GM23338 (cell line): ENCODE results near the gene MRPS27. TPM values are rescaled to one million over a fixed set of nuclear protein-coding genes. Genes with fewer than 3 reads are reported as not detected.
A peak's percentile ranks its signal among the peaks of the same experiment; 100 is the strongest.

Experiments
- ATAC-seq: fragments of 200-7000 bp; cut with Tn5 transposase; 3 replicates; pipeline ENCODE4 v1.9.1; 2020
- DNase-seq: peaks from one replicate; pipeline ENCODE4 v3.0.0-alpha.2; 2015; ENCODE audit warnings: low spot score
- H2AFZ ChIP-seq: fragments of 200-600 bp; sonication (generic); 2 replicates; pipeline ENCODE4 v1.8.0; 2016; ENCODE audit warnings: antibody characterized with exemption, mild to moderate bottlenecking, moderate library complexity
- H3F3A ChIP-seq: fragments of 200-600 bp; sonication (generic); replicated peaks from 2 replicates; pipeline ENCODE4 v1.8.0; 2017; ENCODE audit warnings: antibody characterized with exemption, mixed run types, low read depth
- H3K27ac ChIP-seq: fragments of 200-600 bp; sonication (generic); 2 replicates; pipeline ENCODE4 v1.6.1; 2016; ENCODE audit warnings: low read depth
- H3K27me3 ChIP-seq: fragments of 200-600 bp; sonication (generic); 2 replicates; pipeline ENCODE4 v1.8.0; 2016; ENCODE audit warnings: mild to moderate bottlenecking, mixed run types, moderate library complexity; ENCODE audit not compliant: insufficient read depth
- H3K36me3 ChIP-seq: fragments of 200-600 bp; sonication (generic); 2 replicates; pipeline ENCODE4 v1.8.0; 2016; ENCODE audit warnings: mild to moderate bottlenecking; ENCODE audit not compliant: insufficient read depth
- H3K4me1 ChIP-seq: fragments of 200-600 bp; sonication (generic); 2 replicates; pipeline ENCODE4 v1.8.0; 2016; ENCODE audit warnings: mild to moderate bottlenecking, moderate library complexity; ENCODE audit not compliant: insufficient read depth
- H3K4me2 ChIP-seq: fragments of 200-600 bp; sonication (generic); 2 replicates; pipeline ENCODE4 v1.7.1; 2017; ENCODE audit warnings: mixed run types
- H3K4me3 ChIP-seq: fragments of 200-600 bp; sonication (generic); 2 replicates; pipeline ENCODE4 v1.6.1; 2016; ENCODE audit warnings: mixed run types
- H3K79me2 ChIP-seq: fragments of 200-600 bp; sonication (generic); replicated peaks from 2 replicates; pipeline ENCODE4 v1.8.0; 2017; ENCODE audit warnings: mild to moderate bottlenecking; ENCODE audit not compliant: insufficient read depth
- H3K9me2 ChIP-seq: fragments of 200-600 bp; sonication (generic); 2 replicates; pipeline ENCODE4 v1.8.0; 2017; ENCODE audit not compliant: insufficient read depth
- H4K20me1 ChIP-seq: fragments of 200-600 bp; sonication (generic); replicated peaks from 2 replicates; pipeline ENCODE4 v1.8.0; 2017; ENCODE audit warnings: mild to moderate bottlenecking; ENCODE audit not compliant: insufficient read depth
- H3K27ac Mint-ChIP-seq: 2 replicates; pipeline ENCODE4 v1.8.0; 2020; ENCODE audit warnings: inconsistent platforms, mild to moderate bottlenecking, moderate library complexity, mixed read lengths
- H3K27me3 Mint-ChIP-seq: 3 replicates; pipeline ENCODE4 v1.8.0; 2022; ENCODE audit warnings: low read depth, mild to moderate bottlenecking, moderate library complexity, mixed read lengths, inconsistent platforms; ENCODE audit not compliant: insufficient read depth, poor library complexity
- H3K36me3 Mint-ChIP-seq: 3 replicates; pipeline ENCODE4 v1.8.0; 2021; ENCODE audit warnings: low read depth, mild to moderate bottlenecking, inconsistent platforms, moderate library complexity, mixed read lengths
- H3K4me1 Mint-ChIP-seq: 3 replicates; pipeline ENCODE4 v1.8.0; 2020; ENCODE audit warnings: mild to moderate bottlenecking, inconsistent platforms, mixed read lengths
- H3K4me3 Mint-ChIP-seq: 3 replicates; pipeline ENCODE4 v1.8.0; 2021; ENCODE audit warnings: moderate library complexity, mild to moderate bottlenecking, inconsistent platforms, mixed read lengths
- H3K9me3 Mint-ChIP-seq: 3 replicates; pipeline ENCODE4 v1.8.0; 2020; ENCODE audit warnings: moderate library complexity, mild to moderate bottlenecking, inconsistent platforms, mixed read lengths
- CREB1 ChIP-seq: fragments of 250-450 bp; sonication (Bioruptor Pico); IDR thresholded peaks from 2 replicates; pipeline ENCODE4 v1.5.0; 2020; ENCODE audit warnings: low read depth, mild to moderate bottlenecking, moderate library complexity
- JUNB ChIP-seq: IDR thresholded peaks from one replicate; pipeline ENCODE4 v1.6.1; 2016; ENCODE audit warnings: antibody characterized with exemption; ENCODE audit not compliant: unreplicated experiment
- NANOG ChIP-seq: IDR thresholded peaks from 2 replicates; pipeline ENCODE4 v1.6.1; 2016; ENCODE audit warnings: antibody characterized with exemption, borderline replicate concordance
- POLR2AphosphoS5 ChIP-seq: IDR thresholded peaks from 2 replicates; pipeline ENCODE4 v1.6.1; 2016; ENCODE audit warnings: antibody characterized with exemption, low read depth
- ZNF114 ChIP-seq: fragments of 250-450 bp; sonication (Bioruptor Pico); IDR thresholded peaks from 2 replicates; pipeline ENCODE4 v1.5.0; 2020; ENCODE audit warnings: mild to moderate bottlenecking, moderate library complexity
- polyA plus RNA-seq: library from polyadenylated mRNA; unstranded; fragments of >200 nt; fragmentation: Nextera tagmentation; extraction: Ambion mirVana; gene quantifications from 2 replicates; pipeline ENCODE4 v1.2.1, GENCODE V29; 2016
- total RNA-seq: library from RNA; depleted of rRNA; stranded (reverse); fragments of >200 nt; shearing (Covaris generic); gene quantifications from 2 replicates; pipeline ENCODE4 v1.2.3, GENCODE V29; 2014
- TF ChIP-seq, protein P1 (sequence below): fragments of 250-450 bp; sonication (Bioruptor Pico); IDR thresholded peaks from 2 replicates; pipeline ENCODE4 v1.5.0; 2020; ENCODE audit warnings: mild to moderate bottlenecking, moderate library complexity

Gene MRPS27
- total and polyA plus RNA-seq, 2 experiments from 2014 or later = 53.2 to 141 TPM

DNA sequence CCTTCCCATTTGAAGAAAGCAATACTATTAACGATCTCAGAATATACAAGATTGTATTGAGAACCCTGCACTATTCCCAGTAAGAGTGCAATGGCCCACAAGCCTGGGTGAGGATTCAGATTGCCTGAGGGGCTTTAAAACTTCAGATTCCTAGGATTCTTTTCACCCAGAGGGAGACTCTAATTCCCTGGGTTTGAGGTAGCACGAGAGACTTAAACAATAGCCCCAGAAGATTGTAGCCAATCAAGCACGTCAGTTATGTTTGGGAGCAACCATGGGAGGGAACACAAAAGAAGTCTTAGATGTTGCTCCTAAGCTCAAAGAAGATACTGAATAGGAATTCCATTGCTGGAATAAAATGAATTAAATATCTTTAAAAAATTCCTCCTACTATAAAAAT is 17.9 kb downstream of the MRPS27 start:
- Histone ChIP-seq H3K9me2 (no peaks in the 10 kb centered on the region), H3K79me2 (peaks cover 83% of the 10 kb centered on the region), H3K27ac (peak overlapping the region; percentile 87), H3K4me3 (no peak overlapping the region), H3K36me3 (no peaks in the 10 kb centered on the region), H4K20me1 (no peaks in the 10 kb centered on the region), H2AFZ (no peak overlapping the region), H3K4me1 (peaks cover 42% of the 10 kb centered on the region), H3K4me2 (peak overlapping the region; percentile 31), H3F3A (no peaks in the 10 kb centered on the region), H3K27me3 (no peaks in the 10 kb centered on the region)
- H3K9me3 Mint-ChIP-seq = no peaks in the 10 kb centered on the region
- DNase-seq (peak; percentile 95), ATAC-seq (peak; percentile 95)
- H3K4me3 Mint-ChIP-seq = peak overlapping the region; percentile 5; the same call in 1 of the 3 replicates
- H3K4me1 Mint-ChIP-seq = peaks cover 32% of the 10 kb centered on the region
- TF ChIP-seq, protein P1, sequence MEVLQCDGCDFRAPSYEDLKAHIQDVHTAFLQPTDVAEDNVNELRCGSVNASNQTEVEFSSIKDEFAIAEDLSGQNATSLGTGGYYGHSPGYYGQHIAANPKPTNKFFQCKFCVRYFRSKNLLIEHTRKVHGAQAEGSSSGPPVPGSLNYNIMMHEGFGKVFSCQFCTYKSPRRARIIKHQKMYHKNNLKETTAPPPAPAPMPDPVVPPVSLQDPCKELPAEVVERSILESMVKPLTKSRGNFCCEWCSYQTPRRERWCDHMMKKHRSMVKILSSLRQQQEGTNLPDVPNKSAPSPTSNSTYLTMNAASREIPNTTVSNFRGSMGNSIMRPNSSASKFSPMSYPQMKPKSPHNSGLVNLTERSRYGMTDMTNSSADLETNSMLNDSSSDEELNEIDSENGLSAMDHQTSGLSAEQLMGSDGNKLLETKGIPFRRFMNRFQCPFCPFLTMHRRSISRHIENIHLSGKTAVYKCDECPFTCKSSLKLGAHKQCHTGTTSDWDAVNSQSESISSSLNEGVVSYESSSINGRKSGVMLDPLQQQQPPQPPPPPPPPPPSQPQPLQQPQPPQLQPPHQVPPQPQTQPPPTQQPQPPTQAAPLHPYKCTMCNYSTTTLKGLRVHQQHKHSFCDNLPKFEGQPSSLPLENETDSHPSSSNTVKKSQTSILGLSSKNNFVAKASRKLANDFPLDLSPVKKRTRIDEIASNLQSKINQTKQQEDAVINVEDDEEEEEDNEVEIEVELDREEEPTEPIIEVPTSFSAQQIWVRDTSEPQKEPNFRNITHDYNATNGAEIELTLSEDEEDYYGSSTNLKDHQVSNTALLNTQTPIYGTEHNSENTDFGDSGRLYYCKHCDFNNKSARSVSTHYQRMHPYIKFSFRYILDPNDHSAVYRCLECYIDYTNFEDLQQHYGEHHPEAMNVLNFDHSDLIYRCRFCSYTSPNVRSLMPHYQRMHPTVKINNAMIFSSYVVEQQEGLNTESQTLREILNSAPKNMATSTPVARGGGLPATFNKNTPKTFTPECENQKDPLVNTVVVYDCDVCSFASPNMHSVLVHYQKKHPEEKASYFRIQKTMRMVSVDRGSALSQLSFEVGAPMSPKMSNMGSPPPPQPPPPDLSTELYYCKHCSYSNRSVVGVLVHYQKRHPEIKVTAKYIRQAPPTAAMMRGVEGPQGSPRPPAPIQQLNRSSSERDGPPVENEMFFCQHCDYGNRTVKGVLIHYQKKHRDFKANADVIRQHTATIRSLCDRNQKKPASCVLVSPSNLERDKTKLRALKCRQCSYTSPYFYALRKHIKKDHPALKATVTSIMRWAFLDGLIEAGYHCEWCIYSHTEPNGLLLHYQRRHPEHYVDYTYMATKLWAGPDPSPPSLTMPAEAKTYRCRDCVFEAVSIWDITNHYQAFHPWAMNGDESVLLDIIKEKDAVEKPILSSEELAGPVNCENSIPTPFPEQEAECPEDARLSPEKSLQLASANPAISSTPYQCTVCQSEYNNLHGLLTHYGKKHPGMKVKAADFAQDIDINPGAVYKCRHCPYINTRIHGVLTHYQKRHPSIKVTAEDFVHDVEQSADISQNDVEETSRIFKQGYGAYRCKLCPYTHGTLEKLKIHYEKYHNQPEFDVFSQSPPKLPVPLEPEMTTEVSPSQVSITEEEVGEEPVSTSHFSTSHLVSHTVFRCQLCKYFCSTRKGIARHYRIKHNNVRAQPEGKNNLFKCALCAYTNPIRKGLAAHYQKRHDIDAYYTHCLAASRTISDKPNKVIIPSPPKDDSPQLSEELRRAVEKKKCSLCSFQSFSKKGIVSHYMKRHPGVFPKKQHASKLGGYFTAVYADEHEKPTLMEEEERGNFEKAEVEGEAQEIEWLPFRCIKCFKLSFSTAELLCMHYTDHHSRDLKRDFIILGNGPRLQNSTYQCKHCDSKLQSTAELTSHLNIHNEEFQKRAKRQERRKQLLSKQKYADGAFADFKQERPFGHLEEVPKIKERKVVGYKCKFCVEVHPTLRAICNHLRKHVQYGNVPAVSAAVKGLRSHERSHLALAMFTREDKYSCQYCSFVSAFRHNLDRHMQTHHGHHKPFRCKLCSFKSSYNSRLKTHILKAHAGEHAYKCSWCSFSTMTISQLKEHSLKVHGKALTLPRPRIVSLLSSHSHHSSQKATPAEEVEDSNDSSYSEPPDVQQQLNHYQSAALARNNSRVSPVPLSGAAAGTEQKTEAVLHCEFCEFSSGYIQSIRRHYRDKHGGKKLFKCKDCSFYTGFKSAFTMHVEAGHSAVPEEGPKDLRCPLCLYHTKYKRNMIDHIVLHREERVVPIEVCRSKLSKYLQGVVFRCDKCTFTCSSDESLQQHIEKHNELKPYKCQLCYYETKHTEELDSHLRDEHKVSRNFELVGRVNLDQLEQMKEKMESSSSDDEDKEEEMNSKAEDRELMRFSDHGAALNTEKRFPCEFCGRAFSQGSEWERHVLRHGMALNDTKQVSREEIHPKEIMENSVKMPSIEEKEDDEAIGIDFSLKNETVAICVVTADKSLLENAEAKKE (CRISPR knock-in tag) = peak; percentile 44; the same call in 1 of the 2 replicates
- TF ChIP-seq JUNB = no peak
- H3K27me3 Mint-ChIP-seq = peaks cover 4% of the 10 kb centered on the region
- peak overlapping the region; percentile 89 for H3K27ac Mint-ChIP-seq
- H3K36me3 Mint-ChIP-seq = peaks cover 18% of the 10 kb centered on the region

GRCh38 chr5:72301557-72301956 is 18.5 kb downstream of the MRPS27 start:
- Mint-ChIP-seq H3K4me3 (no peak overlapping the region), H3K27ac (peak overlapping the region; percentile 89)
- TF ChIP-seq CREB1 = no peak
- no peak for TF ChIP-seq NANOG
- TF ChIP-seq JUNB = no peak
- no peak for TF ChIP-seq POLR2AphosphoS5
- TF ChIP-seq ZNF114 (CRISPR knock-in tag) = no peak
- TF ChIP-seq, protein P1 (CRISPR knock-in tag) = no peak

More at GRCh38 chr5:72301557-72301956, 18.5 kb downstream of the MRPS27 start:
- Histone ChIP-seq H3K4me2 (peak overlapping the region; percentile 31), H4K20me1 (no peaks in the 10 kb centered on the region), H3K9me2 (no peaks in the 10 kb centered on the region), H3K4me3 (no peak overlapping the region), H2AFZ (no peak overlapping the region), H3K4me1 (peaks cover 41% of the 10 kb centered on the region), H3K27ac (peak overlapping the region; percentile 30), H3F3A (no peaks in the 10 kb centered on the region), H3K36me3 (no peaks in the 10 kb centered on the region), H3K27me3 (no peaks in the 10 kb centered on the region), H3K79me2 (peaks cover 77% of the 10 kb centered on the region)
- peak; percentile 58 for ATAC-seq
- peak; percentile 39 for DNase-seq
- H3K36me3 Mint-ChIP-seq = peaks cover 18% of the 10 kb centered on the region
- H3K27me3 Mint-ChIP-seq = peaks cover 4% of the 10 kb centered on the region
- H3K4me1 Mint-ChIP-seq = peaks cover 32% of the 10 kb centered on the region
- no peaks in the 10 kb centered on the region for H3K9me3 Mint-ChIP-seq
